Left lung (tissue), 10 donors: ENCODE measurements around the gene SMYD2. TPM values are rescaled to one million over a fixed set of nuclear protein-coding genes. Genes with fewer than 3 reads are reported as not detected.

Experiments used
- ATAC-seq: fragments of 200-7000 bp; cut with Tn5 transposase; one replicate; pipeline ENCODE4 v1.9.1; 2020; ENCODE audit warnings: moderate library complexity
- DNase-seq, 4 donors: peaks; one replicate each; pipeline ENCODE4 v3.0.0-alpha.2; 2013 to 2020
- H3K27ac ChIP-seq, 2 donors: fragments of 200-600 bp; sonication (generic) in 1 of 2; one replicate each; pipeline versions ENCODE4 v1.5.0 to v1.8.0; 2020 to 2021
- H3K27me3 ChIP-seq, 2 donors: fragments of 200-600 bp; sonication (generic) in 1 of 2; one replicate each; pipeline versions ENCODE4 v1.5.0 to v1.8.0; 2020 to 2021
- H3K36me3 ChIP-seq, 2 donors: fragments of 200-600 bp; sonication (generic) in 1 of 2; one replicate each; pipeline versions ENCODE4 v1.5.0 to v1.8.0; 2020 to 2021
- H3K4me1 ChIP-seq, 2 donors: fragments of 200-600 bp; one replicate each; pipeline ENCODE4 v1.8.0; 2021
- H3K4me3 ChIP-seq, 2 donors: fragments of 200-600 bp; sonication (generic) in 1 of 2; one replicate each; pipeline versions ENCODE4 v1.5.0 to v1.8.0; 2020 to 2021; ENCODE audit warnings: mild to moderate bottlenecking in 1 of 2
- H3K9me3 ChIP-seq, 2 donors: fragments of 200-600 bp; sonication (generic) in 1 of 2; one replicate each; pipeline versions ENCODE4 v1.5.0 to v1.8.0; 2020 to 2021
- CTCF ChIP-seq, 2 donors: fragments of 200-600 bp; sonication (generic) in 1 of 2; IDR thresholded peaks; one replicate each; pipeline versions ENCODE4 v1.5.0 to v1.8.0; 2021; ENCODE audit warnings: antibody characterized with exemption in 2 of 2
- intact Hi-C, 2 donors: fragments of 100-400 bp; cut with DNase I; formaldehyde crosslinking; loops; one replicate each; pipeline versions ENCODE4 v1.11.2 to v1.14.2; 2022
- polyA plus RNA-seq, 6 donors: library from polyadenylated mRNA; unstranded; fragments of 120-200 nt; gene quantifications; one replicate each; pipeline ENCODE4 v1.2.1, GENCODE V29; 2013; ENCODE audit not compliant: insufficient read length in 6 of 6
- total RNA-seq, 2 donors: library from RNA; stranded (reverse); fragmentation: NEBNext Ultra II Directional; extraction: Animal tissue kit (Norgen Biotek cat#: 25700); gene quantifications; one replicate each; pipeline ENCODE4 v1.2.1, GENCODE V29; 2021
- donor health status: DM: no; HTN: yes; CAD: no.
- donor health status: DM: no; HTN: no; CAD: no.

The SMYD2 gene
- total and polyA plus RNA-seq, 8 donors, result 33.2 to 75.5 (median 67.8) TPM

- peaks cover 0 to 9% of the 10 kb centered on the region in 2 donors for H3K36me3 ChIP-seq
- H3K9me3 ChIP-seq, result no peaks in the 10 kb centered on the region
- H3K27ac ChIP-seq, result no peak overlapping the region
- DNase-seq (no peak), ATAC-seq (no peak)
- H3K27me3 ChIP-seq, result no peaks in the 10 kb centered on the region
- H3K4me1 ChIP-seq, result no peaks in the 10 kb centered on the region
- H3K4me3 ChIP-seq, result no peak overlapping the region
- intact Hi-C loops, result no loop called here
- no peak for TF ChIP-seq CTCF (IDR thresholded peaks at IDR 0.05)
These were observed 70.8 kb downstream of the SMYD2 start for GRCh38 chr1:214351551-214352277.

- Histone ChIP-seq H3K4me3 (no peak overlapping the region), H3K36me3 (peaks cover 0 to 10% of the 10 kb centered on the region in 2 donors), H3K9me3 (no peaks in the 10 kb centered on the region), H3K27ac (no peak overlapping the region), H3K4me1 (no peaks in the 10 kb centered on the region), H3K27me3 (no peaks in the 10 kb centered on the region)
- intact Hi-C loops, result no loop called here
- no peak for ATAC-seq
- TF ChIP-seq CTCF (IDR thresholded peaks at IDR 0.05), result no peak
- no peak for DNase-seq
These were observed 71.9 kb downstream of the SMYD2 start for GRCh38 chr1:214352838-214353237.

- H3K4me3 ChIP-seq, result no peak overlapping the region
- ATAC-seq (no peak), DNase-seq (no peak)
- intact Hi-C loops, result no loop called here
- H3K9me3 ChIP-seq, result no peaks in the 10 kb centered on the region
- H3K4me1 ChIP-seq, result no peaks in the 10 kb centered on the region
- H3K36me3 ChIP-seq, result peaks cover 0 to 13% of the 10 kb centered on the region in 2 donors
- no peak overlapping the region for H3K27ac ChIP-seq
- H3K27me3 ChIP-seq, result no peaks in the 10 kb centered on the region
- TF ChIP-seq CTCF (IDR thresholded peaks at IDR 0.05), result no peak
These were observed 73.6 kb downstream of the SMYD2 start for GRCh38 chr1:214354440-214355148.

GRCh38 chr1:214360116-214360515 lies 79.2 kb downstream of the SMYD2 start:
- Histone ChIP-seq H3K4me3 (no peak overlapping the region), H3K36me3 (peaks cover 0 to 22% of the 10 kb centered on the region in 2 donors), H3K9me3 (no peaks in the 10 kb centered on the region), H3K4me1 (no peaks in the 10 kb centered on the region), H3K27ac (no peak overlapping the region), H3K27me3 (no peaks in the 10 kb centered on the region)
- TF ChIP-seq CTCF (IDR thresholded peaks at IDR 0.05), result no peak
- intact Hi-C loops, result no loop called here
- no peak for DNase-seq
- no peak for ATAC-seq

GRCh38 chr1:214360525-214361164 lies 79.7 kb downstream of the SMYD2 start:
- H3K27ac ChIP-seq, result no peak overlapping the region
- H3K27me3 ChIP-seq, result no peaks in the 10 kb centered on the region
- H3K9me3 ChIP-seq, result no peaks in the 10 kb centered on the region
- intact Hi-C loops, result no loop called here
- no peak overlapping the region for H3K4me3 ChIP-seq
- H3K4me1 ChIP-seq, result no peaks in the 10 kb centered on the region
- DNase-seq, result no peak
- H3K36me3 ChIP-seq, result peaks cover 0 to 22% of the 10 kb centered on the region in 2 donors
- TF ChIP-seq CTCF (IDR thresholded peaks at IDR 0.05), result no peak
- ATAC-seq, result no peak
